C4-2B (cell line): Measurements from ENCODE around the gene BIRC6.

ENCODE experiments used
- ZFX ChIP-seq: fragments of 450-650 bp; IDR thresholded peaks from 2 replicates; pipeline ENCODE4 v1.6.1; 2017
- TF ChIP-seq, protein P1 (sequence below): fragments of 450-650 bp; conservative IDR thresholded peaks from 2 replicates; pipeline ENCODE4 v1.5.1; 2017; ENCODE audit warnings: mild to moderate bottlenecking

DNA sequence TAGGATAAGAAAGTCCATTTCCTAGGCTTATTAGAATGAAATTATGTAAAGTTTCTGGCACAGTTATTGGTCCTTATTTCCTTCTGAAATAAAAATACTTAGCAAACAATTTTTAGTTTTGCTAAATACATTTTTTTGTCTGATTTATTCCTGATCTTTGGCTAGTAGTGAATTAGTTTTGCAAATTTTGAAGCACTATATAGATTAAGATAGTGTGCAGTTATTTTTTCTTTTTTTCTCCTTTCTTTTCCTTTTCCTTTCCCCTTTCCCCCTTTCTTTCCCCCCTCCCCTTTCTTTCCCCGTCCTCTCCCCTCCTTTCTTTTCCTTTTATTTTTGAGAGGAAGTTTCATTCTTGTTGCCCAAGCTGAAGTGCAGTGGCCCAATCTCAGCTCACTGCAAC lies 59.7 kb downstream of the BIRC6 start:
- TF ChIP-seq, protein P1, sequence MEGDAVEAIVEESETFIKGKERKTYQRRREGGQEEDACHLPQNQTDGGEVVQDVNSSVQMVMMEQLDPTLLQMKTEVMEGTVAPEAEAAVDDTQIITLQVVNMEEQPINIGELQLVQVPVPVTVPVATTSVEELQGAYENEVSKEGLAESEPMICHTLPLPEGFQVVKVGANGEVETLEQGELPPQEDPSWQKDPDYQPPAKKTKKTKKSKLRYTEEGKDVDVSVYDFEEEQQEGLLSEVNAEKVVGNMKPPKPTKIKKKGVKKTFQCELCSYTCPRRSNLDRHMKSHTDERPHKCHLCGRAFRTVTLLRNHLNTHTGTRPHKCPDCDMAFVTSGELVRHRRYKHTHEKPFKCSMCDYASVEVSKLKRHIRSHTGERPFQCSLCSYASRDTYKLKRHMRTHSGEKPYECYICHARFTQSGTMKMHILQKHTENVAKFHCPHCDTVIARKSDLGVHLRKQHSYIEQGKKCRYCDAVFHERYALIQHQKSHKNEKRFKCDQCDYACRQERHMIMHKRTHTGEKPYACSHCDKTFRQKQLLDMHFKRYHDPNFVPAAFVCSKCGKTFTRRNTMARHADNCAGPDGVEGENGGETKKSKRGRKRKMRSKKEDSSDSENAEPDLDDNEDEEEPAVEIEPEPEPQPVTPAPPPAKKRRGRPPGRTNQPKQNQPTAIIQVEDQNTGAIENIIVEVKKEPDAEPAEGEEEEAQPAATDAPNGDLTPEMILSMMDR, result no peak
- TF ChIP-seq ZFX, result no peak
